Tibial nerve (tissue), 4 donors: ENCODE measurements around the gene NOLC1. TPM values are rescaled to one million over a fixed set of nuclear protein-coding genes. Genes with fewer than 3 reads are reported as not detected.

Source experiments
- DNase-seq, 2 donors: peaks; one replicate each; pipeline ENCODE4 v3.0.0-alpha.2; 2019; ENCODE audit warnings: low spot score in 2 of 2
- H3K27ac ChIP-seq, 4 donors: fragments of 200-600 bp; sonication (generic) in 3 of 4; one replicate each; pipeline ENCODE4 v1.5.1; 2017 to 2019; ENCODE audit warnings: mild to moderate bottlenecking in 1 of 4
- H3K27me3 ChIP-seq, 2 donors: fragments of 200-600 bp; sonication (generic) in 1 of 2; one replicate each; pipeline versions ENCODE4 v1.5.1 to v1.6.0; 2017 to 2019
- H3K36me3 ChIP-seq, 3 donors: fragments of 200-600 bp; sonication (generic); one replicate each; pipeline ENCODE4 v1.5.1; 2018 to 2019
- H3K4me1 ChIP-seq, 4 donors: fragments of 200-600 bp; sonication (generic) in 3 of 4; one replicate each; pipeline ENCODE4 v1.5.1; 2017 to 2019
- H3K4me3 ChIP-seq, 4 donors: fragments of 200-600 bp; sonication (generic) in 3 of 4; one replicate each; pipeline ENCODE4 v1.5.1; 2017 to 2019; ENCODE audit warnings: mild to moderate bottlenecking in 1 of 4, moderate library complexity in 1 of 4
- H3K9me3 ChIP-seq, 4 donors: fragments of 200-600 bp; sonication (generic) in 3 of 4; one replicate each; pipeline ENCODE4 v1.5.1; 2017 to 2019
- EP300 ChIP-seq, 2 donors: sonication (generic); formaldehyde crosslinking; IDR thresholded peaks; one replicate each; pipeline ENCODE4 v1.6.1; 2017; ENCODE audit warnings: antibody characterized with exemption in 2 of 2, mild to moderate bottlenecking in 1 of 2
- POLR2A ChIP-seq, 2 donors: fragments of 450-650 bp; IDR thresholded peaks; one replicate each; pipeline ENCODE4 v1.6.1; 2017; ENCODE audit warnings: antibody characterized with exemption in 2 of 2, mild to moderate bottlenecking in 2 of 2, moderate library complexity in 2 of 2
- WGBS, 2 donors: methylation state at CpG; one replicate each; pipeline ENCODE4 v1.1.5; 2018; 5-methylcytosine and 5-hydroxymethylcytosine counted together
- total RNA-seq, 4 donors: library from RNA; depleted of rRNA; stranded (reverse); fragments of >200 nt; gene quantifications; one replicate each; pipeline ENCODE4 v1.1.0, GENCODE V29; 2016
- TF ChIP-seq, protein P1 (sequence below), 5 experiments: fragments of 200-600 bp in 3 of 5; fragments of 450-650 bp in 2 of 5; sonication (generic) in 3 of 5; IDR thresholded peaks; one replicate each; pipeline ENCODE4 v1.5.1; 2016 to 2019; ENCODE audit warnings: antibody characterized with exemption in 5 of 5, mild to moderate bottlenecking in 3 of 5, moderate library complexity in 2 of 5

The NOLC1 gene
- total RNA-seq, 4 donors from 2014 or later: 31.2 to 58.2 (median 51.4) TPM

DNA sequence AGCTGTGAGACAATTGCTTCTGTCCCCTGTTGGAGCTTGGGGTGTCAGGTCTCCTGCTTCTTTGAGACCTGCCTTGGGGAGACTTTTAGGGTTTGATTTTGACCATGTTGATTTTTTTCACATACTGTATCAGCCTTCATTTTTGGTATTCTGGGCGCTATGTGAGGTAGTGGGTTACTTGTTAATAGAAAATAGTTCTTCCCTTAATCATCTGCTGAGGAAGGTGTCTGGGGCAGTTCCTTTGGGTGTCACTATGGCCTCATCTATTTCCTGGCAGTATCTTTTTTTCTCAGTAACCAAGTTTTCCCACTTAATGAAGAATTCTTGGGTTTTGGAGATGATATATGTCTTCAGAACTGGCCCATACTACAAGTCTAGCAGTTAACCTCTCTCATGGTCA lies 4.6 kb upstream of the NOLC1 start:
- H3K36me3 ChIP-seq: peaks cover 0 to 81% (median 7%) of the 10 kb centered on the region in 3 donors
- TF ChIP-seq POLR2A (IDR thresholded peaks at IDR 0.05): no peak
- TF ChIP-seq EP300 (IDR thresholded peaks at IDR 0.05): no peak
- TF ChIP-seq, protein P1, sequence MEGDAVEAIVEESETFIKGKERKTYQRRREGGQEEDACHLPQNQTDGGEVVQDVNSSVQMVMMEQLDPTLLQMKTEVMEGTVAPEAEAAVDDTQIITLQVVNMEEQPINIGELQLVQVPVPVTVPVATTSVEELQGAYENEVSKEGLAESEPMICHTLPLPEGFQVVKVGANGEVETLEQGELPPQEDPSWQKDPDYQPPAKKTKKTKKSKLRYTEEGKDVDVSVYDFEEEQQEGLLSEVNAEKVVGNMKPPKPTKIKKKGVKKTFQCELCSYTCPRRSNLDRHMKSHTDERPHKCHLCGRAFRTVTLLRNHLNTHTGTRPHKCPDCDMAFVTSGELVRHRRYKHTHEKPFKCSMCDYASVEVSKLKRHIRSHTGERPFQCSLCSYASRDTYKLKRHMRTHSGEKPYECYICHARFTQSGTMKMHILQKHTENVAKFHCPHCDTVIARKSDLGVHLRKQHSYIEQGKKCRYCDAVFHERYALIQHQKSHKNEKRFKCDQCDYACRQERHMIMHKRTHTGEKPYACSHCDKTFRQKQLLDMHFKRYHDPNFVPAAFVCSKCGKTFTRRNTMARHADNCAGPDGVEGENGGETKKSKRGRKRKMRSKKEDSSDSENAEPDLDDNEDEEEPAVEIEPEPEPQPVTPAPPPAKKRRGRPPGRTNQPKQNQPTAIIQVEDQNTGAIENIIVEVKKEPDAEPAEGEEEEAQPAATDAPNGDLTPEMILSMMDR (IDR thresholded peaks at IDR 0.05): no peak

DNA sequence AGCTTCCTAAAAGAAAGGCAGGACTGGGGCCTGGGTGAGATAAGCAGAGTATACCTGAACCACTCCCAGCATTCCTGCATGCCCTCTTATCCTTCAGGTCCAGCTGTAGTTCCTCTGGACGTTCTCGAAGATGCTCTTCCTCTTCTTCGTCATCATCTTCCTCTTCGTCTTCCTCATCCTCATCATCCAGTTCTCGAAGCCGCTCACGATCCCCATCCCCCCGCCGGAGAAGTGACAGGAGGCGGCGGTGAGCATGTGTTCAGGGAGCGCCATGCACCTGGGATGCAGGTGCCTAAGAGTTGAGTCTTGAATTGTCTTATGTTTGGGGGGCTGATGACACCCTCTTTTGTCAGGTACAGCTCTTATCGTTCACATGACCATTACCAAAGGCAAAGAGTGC lies 3.9 kb upstream of the NOLC1 start:
- Histone ChIP-seq H3K4me1 (peaks cover 0 to 17% (median 6%) of the 10 kb centered on the region in 4 donors), H3K9me3 (no peaks in the 10 kb centered on the region), H3K36me3 (peaks cover 0 to 74% (median 7%) of the 10 kb centered on the region in 3 donors), H3K27me3 (no peaks in the 10 kb centered on the region), H3K27ac (no peak overlapping the region), H3K4me3 (no peak overlapping the region)
- TF ChIP-seq EP300 (IDR thresholded peaks at IDR 0.05): no peak
- TF ChIP-seq POLR2A (IDR thresholded peaks at IDR 0.05): no peak
- TF ChIP-seq, protein P1 (IDR thresholded peaks at IDR 0.05): no peak
- 89 to 94% methylated on average over 13 of the region's 13 CpGs for WGBS, 2 donors
- DNase-seq: no peak

More for the DNA sequence above, 4.6 kb upstream of the NOLC1 start:
- Histone ChIP-seq H3K4me1 (peaks cover 0 to 10% (median 0%) of the 10 kb centered on the region in 4 donors), H3K4me3 (no peak overlapping the region), H3K27ac (no peak overlapping the region), H3K27me3 (no peaks in the 10 kb centered on the region), H3K9me3 (no peaks in the 10 kb centered on the region)
- WGBS, 2 donors: 96 to 97% methylated on average over 1 of the region's 1 CpG
- DNase-seq: no peak

DNA sequence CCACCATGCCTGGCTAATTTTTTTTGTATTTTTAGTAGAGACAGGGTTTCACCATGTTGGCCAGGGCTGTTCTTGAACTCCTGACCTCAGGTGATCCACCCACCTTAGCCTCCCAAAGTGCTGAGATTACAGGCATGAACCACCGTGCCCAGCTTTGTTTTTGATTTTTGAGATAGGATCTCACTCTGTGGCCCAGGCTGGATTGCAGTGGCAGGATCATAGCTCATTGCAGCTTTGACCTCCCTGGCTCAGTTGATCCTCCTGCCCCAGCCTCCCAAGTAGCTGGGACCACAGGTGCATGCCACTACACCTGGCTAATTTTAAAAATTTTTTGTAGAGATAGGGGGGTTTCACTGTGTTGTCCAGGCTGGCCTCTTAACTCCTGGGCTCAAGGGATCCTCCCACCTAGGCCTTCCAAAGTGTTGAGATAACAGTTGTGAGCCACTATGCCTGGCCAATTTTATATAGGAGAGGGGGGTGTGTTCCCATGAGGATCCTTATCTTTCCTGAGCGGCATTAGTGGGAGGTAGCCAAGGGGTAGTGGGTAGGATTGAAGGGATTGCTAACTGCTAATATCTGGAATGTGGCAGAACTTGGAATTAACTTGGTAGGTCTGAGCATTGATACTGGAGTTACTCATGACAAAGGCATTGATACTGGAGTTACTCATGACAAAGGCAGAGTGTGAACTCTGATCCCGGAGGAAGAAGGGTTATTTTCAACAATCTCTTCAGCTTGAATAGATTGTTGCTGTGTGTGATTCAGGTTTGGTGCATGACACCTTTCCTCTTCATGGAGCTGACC lies 1.0 kb upstream of the NOLC1 start:
- peaks cover 0 to 66% (median 7%) of the 10 kb centered on the region in 3 donors for H3K36me3 ChIP-seq
- 68 to 87% methylated on average over 3 of the region's 3 CpGs for WGBS, 2 donors
- peaks cover 0 to 31% (median 13%) of the 10 kb centered on the region in 4 donors for H3K4me1 ChIP-seq
- H3K27me3 ChIP-seq: no peaks in the 10 kb centered on the region
- TF ChIP-seq EP300 (IDR thresholded peaks at IDR 0.05): no peak
- TF ChIP-seq, protein P1 (IDR thresholded peaks at IDR 0.05): no peak
- TF ChIP-seq POLR2A (IDR thresholded peaks at IDR 0.05): no peak
- peak overlapping the region; percentile 55 to 98 (median 84) for H3K4me3 ChIP-seq
- H3K27ac ChIP-seq: peak overlapping the region; percentile 83 to 94 (median 91)
- no peak for DNase-seq
- H3K9me3 ChIP-seq: no peaks in the 10 kb centered on the region

DNA sequence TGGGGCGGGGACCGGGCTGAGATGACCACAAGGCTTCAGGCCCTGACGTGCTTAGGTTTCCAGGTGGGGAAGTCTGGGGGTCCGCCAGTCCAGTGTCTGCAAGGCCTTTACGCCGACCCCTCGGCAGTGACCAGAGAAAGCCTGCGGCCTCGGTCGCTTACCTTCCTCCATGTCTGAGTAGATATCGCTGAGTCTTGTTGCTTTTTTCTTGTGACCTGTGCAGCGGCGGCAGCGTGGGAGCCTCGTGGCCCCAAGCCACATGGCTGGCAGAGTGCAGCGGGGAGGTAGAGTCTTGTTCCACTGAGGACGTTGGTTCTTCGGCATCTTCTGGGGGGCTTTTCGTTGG lies 329 bp downstream of the NOLC1 start:
- Histone ChIP-seq H3K36me3 (peaks cover 4 to 61% (median 7%) of the 10 kb centered on the region in 3 donors), H3K4me3 (peak overlapping the region; percentile 55 to 98 (median 84)), H3K27ac (peak overlapping the region; percentile 83 to 94 (median 91)), H3K4me1 (peaks cover 0 to 31% (median 13%) of the 10 kb centered on the region in 4 donors), H3K27me3 (no peaks in the 10 kb centered on the region), H3K9me3 (no peaks in the 10 kb centered on the region)
- 0 to 2% methylated on average over 9 to 15 of the region's 19 CpGs for WGBS, 2 donors
- TF ChIP-seq EP300 (IDR thresholded peaks at IDR 0.05) (no peak), POLR2A (IDR thresholded peaks at IDR 0.05) (no peak)
- TF ChIP-seq, protein P1 (IDR thresholded peaks at IDR 0.05): no peak
- no peak for DNase-seq

DNA sequence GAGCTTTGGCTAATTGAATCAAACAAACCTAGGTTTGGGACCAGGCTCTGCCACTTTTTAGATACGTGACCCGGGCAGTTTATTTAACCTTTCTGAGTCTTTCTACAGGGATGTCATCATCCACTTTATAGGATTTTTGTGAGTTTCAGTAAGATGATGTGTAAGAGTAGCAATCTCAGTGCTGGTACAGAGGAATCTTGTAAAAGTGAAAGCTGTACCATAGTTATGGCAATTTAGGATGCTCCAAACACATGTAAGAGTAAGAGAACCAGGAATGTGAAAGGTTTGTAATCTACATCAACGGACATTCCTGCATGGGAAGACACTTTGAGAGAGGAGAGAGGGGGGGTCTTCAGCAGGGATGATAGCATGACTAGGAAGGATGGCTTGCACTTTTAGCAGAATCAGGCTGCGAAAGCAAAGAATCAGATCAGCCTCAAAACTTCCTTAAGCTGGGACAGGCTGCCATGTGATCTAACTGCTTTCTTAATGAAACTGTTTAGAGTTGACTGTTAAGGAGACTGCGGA lies 968 bp downstream of the NOLC1 start:
- peaks cover 4 to 61% (median 12%) of the 10 kb centered on the region in 3 donors for H3K36me3 ChIP-seq

More for the DNA sequence above, 968 bp downstream of the NOLC1 start:
- H3K4me3 ChIP-seq: peak overlapping the region; percentile 55 to 98 (median 84)
- H3K4me1 ChIP-seq: peaks cover 0 to 31% (median 13%) of the 10 kb centered on the region in 4 donors
- H3K27me3 ChIP-seq: no peaks in the 10 kb centered on the region
- no peak for DNase-seq
- WGBS, 2 donors: 25 to 39% methylated on average over 5 of the region's 5 CpGs
- no peaks in the 10 kb centered on the region for H3K9me3 ChIP-seq
- H3K27ac ChIP-seq: peak overlapping the region; percentile 83 to 94 (median 91)
- TF ChIP-seq, protein P1 (IDR thresholded peaks at IDR 0.05): no peak
- no peak for TF ChIP-seq POLR2A (IDR thresholded peaks at IDR 0.05)
- no peak for TF ChIP-seq EP300 (IDR thresholded peaks at IDR 0.05)
